Memory B cell (primary cell): ENCODE data around the gene TNS3.
A peak's percentile ranks its signal among the peaks of the same experiment; 100 is the strongest.

ENCODE experiments used
- ATAC-seq: fragments of 150-1000 bp; cut with Tn5 transposase; 2 replicates; pipeline ENCODE4 v1.10.0; 2021; ENCODE audit warnings: low read depth, mild to moderate bottlenecking, moderate library complexity
- DNase-seq, 2 donors: peaks; one replicate each; pipeline ENCODE4 v3.0.0; 2022; ENCODE audit warnings: low spot score in 2 of 2
- H3K27ac Mint-ChIP-seq: one replicate; pipeline ENCODE4 v1.8.0; 2022; ENCODE audit warnings: mild to moderate bottlenecking, moderate library complexity, mixed read lengths
- H3K27me3 Mint-ChIP-seq: one replicate; pipeline ENCODE4 v1.8.0; 2022; ENCODE audit warnings: mixed read lengths
- H3K36me3 Mint-ChIP-seq: one replicate; pipeline ENCODE4 v1.8.0; 2022; ENCODE audit warnings: mild to moderate bottlenecking, mixed read lengths
- H3K4me1 Mint-ChIP-seq: one replicate; pipeline ENCODE4 v1.8.0; 2022; ENCODE audit warnings: mixed read lengths
- H3K4me3 Mint-ChIP-seq: one replicate; pipeline ENCODE4 v1.8.0; 2022; ENCODE audit warnings: mild to moderate bottlenecking, moderate library complexity, mixed read lengths
- H3K9me3 Mint-ChIP-seq: one replicate; pipeline ENCODE4 v1.8.0; 2022; ENCODE audit warnings: mixed read lengths

The TNS3 gene

GRCh38 chr7:47285860-47286491 lies 295.9 kb downstream of the TNS3 start:
- Mint-ChIP-seq H3K27me3 (no peaks in the 10 kb centered on the region), H3K4me3 (no peak overlapping the region), H3K27ac (no peak overlapping the region), H3K9me3 (peaks cover 5% of the 10 kb centered on the region), H3K4me1 (peaks cover 2% of the 10 kb centered on the region), H3K36me3 (peaks cover 36% of the 10 kb centered on the region)
- ATAC-seq (no peak), DNase-seq (no peak)

- no peak for DNase-seq
- ATAC-seq, result no peak
- Mint-ChIP-seq H3K4me3 (no peak overlapping the region), H3K4me1 (peaks cover 7% of the 10 kb centered on the region), H3K27ac (no peak overlapping the region), H3K27me3 (no peaks in the 10 kb centered on the region), H3K36me3 (peaks cover 41% of the 10 kb centered on the region), H3K9me3 (peaks cover 5% of the 10 kb centered on the region)
Measured at GRCh38 chr7:47284691-47285635, 296.9 kb downstream of the TNS3 start.

- no peak for ATAC-seq
- peaks cover 5% of the 10 kb centered on the region for H3K9me3 Mint-ChIP-seq
- H3K27me3 Mint-ChIP-seq, result no peaks in the 10 kb centered on the region
- H3K27ac Mint-ChIP-seq, result no peak overlapping the region
- DNase-seq, result no peak
- H3K36me3 Mint-ChIP-seq, result peaks cover 43% of the 10 kb centered on the region
- H3K4me3 Mint-ChIP-seq, result no peak overlapping the region
- H3K4me1 Mint-ChIP-seq, result peaks cover 9% of the 10 kb centered on the region
Measured at GRCh38 chr7:47283497-47284131, 298.3 kb downstream of the TNS3 start.

- peaks cover 9% of the 10 kb centered on the region for H3K4me1 Mint-ChIP-seq
- H3K9me3 Mint-ChIP-seq, result peaks cover 5% of the 10 kb centered on the region
Measured at GRCh38 chr7:47282790-47283496, 299.0 kb downstream of the TNS3 start.

GRCh38 chr7:47281966-47282643 lies 299.8 kb downstream of the TNS3 start:
- no peak overlapping the region for H3K4me3 Mint-ChIP-seq

More at GRCh38 chr7:47282790-47283496, 299.0 kb downstream of the TNS3 start:
- Mint-ChIP-seq H3K27me3 (no peaks in the 10 kb centered on the region), H3K4me3 (no peak overlapping the region), H3K36me3 (peaks cover 43% of the 10 kb centered on the region), H3K27ac (no peak overlapping the region)
- no peak for DNase-seq
- no peak for ATAC-seq

GRCh38 chr7:47281161-47281560 lies 300.8 kb downstream of the TNS3 start:
- H3K4me1 Mint-ChIP-seq, result peaks cover 9% of the 10 kb centered on the region
- peaks cover 5% of the 10 kb centered on the region for H3K9me3 Mint-ChIP-seq
- DNase-seq (no peak), ATAC-seq (no peak)
- no peak overlapping the region for H3K27ac Mint-ChIP-seq
- no peak overlapping the region for H3K4me3 Mint-ChIP-seq
- H3K27me3 Mint-ChIP-seq, result no peaks in the 10 kb centered on the region
- H3K36me3 Mint-ChIP-seq, result peaks cover 43% of the 10 kb centered on the region

More at GRCh38 chr7:47281966-47282643, 299.8 kb downstream of the TNS3 start:
- peaks cover 45% of the 10 kb centered on the region for H3K36me3 Mint-ChIP-seq
- no peak overlapping the region for H3K27ac Mint-ChIP-seq
- H3K4me1 Mint-ChIP-seq, result peaks cover 9% of the 10 kb centered on the region
- H3K27me3 Mint-ChIP-seq, result no peaks in the 10 kb centered on the region
- DNase-seq (no peak), ATAC-seq (no peak)
- H3K9me3 Mint-ChIP-seq, result peaks cover 5% of the 10 kb centered on the region

GRCh38 chr7:47280114-47280513 lies 301.8 kb downstream of the TNS3 start:
- no peaks in the 10 kb centered on the region for H3K27me3 Mint-ChIP-seq
- H3K4me1 Mint-ChIP-seq, result peaks cover 9% of the 10 kb centered on the region
- H3K9me3 Mint-ChIP-seq, result no peaks in the 10 kb centered on the region
- ATAC-seq (peak; percentile 46), DNase-seq (no peak)
- H3K27ac Mint-ChIP-seq, result no peak overlapping the region
- H3K4me3 Mint-ChIP-seq, result peak overlapping the region; percentile 3
- peaks cover 39% of the 10 kb centered on the region for H3K36me3 Mint-ChIP-seq

- Mint-ChIP-seq H3K9me3 (no peaks in the 10 kb centered on the region), H3K4me1 (peaks cover 9% of the 10 kb centered on the region), H3K4me3 (no peak overlapping the region), H3K27me3 (no peaks in the 10 kb centered on the region), H3K27ac (no peak overlapping the region), H3K36me3 (peaks cover 32% of the 10 kb centered on the region)
- DNase-seq (no peak), ATAC-seq (no peak)
Measured at GRCh38 chr7:47278043-47278442, 303.9 kb downstream of the TNS3 start.

GRCh38 chr7:47277321-47277781 lies 304.6 kb downstream of the TNS3 start:
- H3K27ac Mint-ChIP-seq, result no peak overlapping the region
- H3K9me3 Mint-ChIP-seq, result no peaks in the 10 kb centered on the region
- no peaks in the 10 kb centered on the region for H3K27me3 Mint-ChIP-seq
- peaks cover 29% of the 10 kb centered on the region for H3K36me3 Mint-ChIP-seq
- no peak overlapping the region for H3K4me3 Mint-ChIP-seq
- ATAC-seq (no peak), DNase-seq (no peak)
- H3K4me1 Mint-ChIP-seq, result peaks cover 9% of the 10 kb centered on the region

- H3K4me3 Mint-ChIP-seq, result no peak overlapping the region
- ATAC-seq, result no peak
- no peaks in the 10 kb centered on the region for H3K27me3 Mint-ChIP-seq
- H3K36me3 Mint-ChIP-seq, result peaks cover 15% of the 10 kb centered on the region
- H3K27ac Mint-ChIP-seq, result no peak overlapping the region
- no peak for DNase-seq
- peaks cover 6% of the 10 kb centered on the region for H3K9me3 Mint-ChIP-seq
- no peaks in the 10 kb centered on the region for H3K4me1 Mint-ChIP-seq
Measured at GRCh38 chr7:47273974-47274766, 307.7 kb downstream of the TNS3 start.

GRCh38 chr7:47273088-47273487 lies 308.8 kb downstream of the TNS3 start:
- Mint-ChIP-seq H3K36me3 (peaks cover 13% of the 10 kb centered on the region), H3K9me3 (peaks cover 6% of the 10 kb centered on the region), H3K4me1 (no peaks in the 10 kb centered on the region), H3K4me3 (no peak overlapping the region), H3K27ac (no peak overlapping the region), H3K27me3 (no peaks in the 10 kb centered on the region)
- ATAC-seq, result no peak
- no peak for DNase-seq

- Mint-ChIP-seq H3K4me3 (no peak overlapping the region), H3K27me3 (no peaks in the 10 kb centered on the region), H3K9me3 (peaks cover 6% of the 10 kb centered on the region), H3K27ac (no peak overlapping the region), H3K4me1 (no peaks in the 10 kb centered on the region), H3K36me3 (peaks cover 6% of the 10 kb centered on the region)
- no peak for ATAC-seq
- DNase-seq, result no peak
Measured at GRCh38 chr7:47271749-47272148, 310.2 kb downstream of the TNS3 start.
